ENCODE data around the gene CCSAP.

DNA sequence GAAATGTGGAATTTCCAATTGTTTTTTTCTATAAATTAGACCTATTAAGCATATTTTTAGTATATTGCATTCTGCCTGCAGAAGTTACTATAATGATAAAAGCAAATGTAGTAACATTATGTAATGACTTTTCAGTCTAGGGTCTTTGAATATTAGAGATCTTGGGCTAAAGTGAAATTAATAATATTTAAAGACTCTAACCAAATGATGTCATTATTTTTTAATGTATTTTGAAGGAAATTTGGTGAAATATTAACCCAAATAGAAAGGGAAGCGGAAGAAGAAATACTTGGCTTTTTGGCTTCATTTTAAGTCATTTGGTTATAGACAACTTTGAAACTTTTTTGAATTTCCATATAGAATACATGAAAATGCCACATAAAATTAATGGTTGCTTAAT, 45.1 kb downstream of the CCSAP start:
- TF ChIP-seq EP300 (IDR thresholded peaks at IDR 0.05; ENCODE audit: low read depth), result no peak
- TF ChIP-seq, protein P1, sequence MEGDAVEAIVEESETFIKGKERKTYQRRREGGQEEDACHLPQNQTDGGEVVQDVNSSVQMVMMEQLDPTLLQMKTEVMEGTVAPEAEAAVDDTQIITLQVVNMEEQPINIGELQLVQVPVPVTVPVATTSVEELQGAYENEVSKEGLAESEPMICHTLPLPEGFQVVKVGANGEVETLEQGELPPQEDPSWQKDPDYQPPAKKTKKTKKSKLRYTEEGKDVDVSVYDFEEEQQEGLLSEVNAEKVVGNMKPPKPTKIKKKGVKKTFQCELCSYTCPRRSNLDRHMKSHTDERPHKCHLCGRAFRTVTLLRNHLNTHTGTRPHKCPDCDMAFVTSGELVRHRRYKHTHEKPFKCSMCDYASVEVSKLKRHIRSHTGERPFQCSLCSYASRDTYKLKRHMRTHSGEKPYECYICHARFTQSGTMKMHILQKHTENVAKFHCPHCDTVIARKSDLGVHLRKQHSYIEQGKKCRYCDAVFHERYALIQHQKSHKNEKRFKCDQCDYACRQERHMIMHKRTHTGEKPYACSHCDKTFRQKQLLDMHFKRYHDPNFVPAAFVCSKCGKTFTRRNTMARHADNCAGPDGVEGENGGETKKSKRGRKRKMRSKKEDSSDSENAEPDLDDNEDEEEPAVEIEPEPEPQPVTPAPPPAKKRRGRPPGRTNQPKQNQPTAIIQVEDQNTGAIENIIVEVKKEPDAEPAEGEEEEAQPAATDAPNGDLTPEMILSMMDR (IDR thresholded peaks at IDR 0.05), result no peak
- no peak for TF ChIP-seq POLR2AphosphoS5 (IDR thresholded peaks at IDR 0.05)
- TF ChIP-seq POLR2A (IDR thresholded peaks at IDR 0.05), result no peak
